ENCODE results near the gene CLIC5.

The CLIC5 gene

GRCh38 chr6:46015119-46015968 lies at the start of gene CLIC5:
Gene CLIC5, minus strand, starts transcription at chr6:46015860. Its CDS starts 318 bp downstream, at chr6:46015542.
- peak; percentile 56 for DNase-seq

- no peak for DNase-seq
Measured at GRCh38 chr6:46062991-46063390, 47.3 kb upstream of the CLIC5 start.

- no peak for DNase-seq
Measured at GRCh38 chr6:46062312-46062711, 46.7 kb upstream of the CLIC5 start.

- no peak for DNase-seq
Measured at GRCh38 chr6:46061497-46061896, 45.8 kb upstream of the CLIC5 start.

GRCh38 chr6:46059608-46060007 lies 43.9 kb upstream of the CLIC5 start:
- DNase-seq: no peak

GRCh38 chr6:46058951-46059350 lies 43.3 kb upstream of the CLIC5 start:
- no peak for DNase-seq

GRCh38 chr6:46057792-46058191 lies 42.1 kb upstream of the CLIC5 start:
- no peak for DNase-seq

- no peak for DNase-seq
Measured at GRCh38 chr6:46056906-46057529, 41.4 kb upstream of the CLIC5 start.

- no peak for DNase-seq
Measured at GRCh38 chr6:46054516-46054915, 38.9 kb upstream of the CLIC5 start.

GRCh38 chr6:46053039-46053933 lies 37.6 kb upstream of the CLIC5 start:
- no peak for DNase-seq

- DNase-seq: no peak
Measured at GRCh38 chr6:46052479-46052878, 36.8 kb upstream of the CLIC5 start.

GRCh38 chr6:46051962-46052361 lies 36.3 kb upstream of the CLIC5 start:
- DNase-seq: no peak

- DNase-seq: no peak
Measured at GRCh38 chr6:46050845-46051405, 35.3 kb upstream of the CLIC5 start.

GRCh38 chr6:46048646-46049297 lies 33.1 kb upstream of the CLIC5 start:
- DNase-seq: no peak

- no peak for DNase-seq
Measured at GRCh38 chr6:46046558-46047174, 31.0 kb upstream of the CLIC5 start.

- peak; percentile 32 for DNase-seq
Measured at GRCh38 chr6:46044881-46045617, 29.4 kb upstream of the CLIC5 start.

- DNase-seq: no peak
Measured at GRCh38 chr6:46042355-46042999, 26.8 kb upstream of the CLIC5 start.

GRCh38 chr6:46040288-46040687 lies 24.6 kb upstream of the CLIC5 start:
- no peak for DNase-seq

GRCh38 chr6:46039646-46040045 lies 24.0 kb upstream of the CLIC5 start:
- DNase-seq: no peak

GRCh38 chr6:46036911-46037310 lies 21.3 kb upstream of the CLIC5 start:
- no peak for DNase-seq

GRCh38 chr6:46035242-46035641 lies 19.6 kb upstream of the CLIC5 start:
- DNase-seq: no peak

All from stimulated activated CD8-positive, alpha-beta memory T cell treated with anti-CD3 and anti-CD28 coated beads, Interleukin-4, amount 100 ng/mL, for 48 hours (primary cell).